OCI-LY1 (cell line): Measurements from ENCODE around the gene SLC12A7.

Experiments used
- H2AFZ ChIP-seq: fragments of 200-600 bp; sonication (generic), shearing (Covaris generic); 2 replicates; pipeline ENCODE4 v1.6.0; 2014; ENCODE audit warnings: antibody characterized with exemption, mild to moderate bottlenecking, low read length
- H3F3A ChIP-seq: fragments of 200-600 bp; sonication (generic), shearing (Covaris generic); 2 replicates; pipeline ENCODE4 v1.6.0; 2014; ENCODE audit warnings: mild to moderate bottlenecking, antibody characterized with exemption, low read length, moderate library complexity; ENCODE audit not compliant: insufficient read depth
- H3K27ac ChIP-seq: fragments of 200-600 bp; sonication (generic); 2 replicates; pipeline ENCODE4 v1.5.1; 2014; ENCODE audit warnings: low read length, mixed run types, mild to moderate bottlenecking, low read depth; ENCODE audit not compliant: poor library complexity, severe bottlenecking
- H3K27me3 ChIP-seq: fragments of 200-600 bp; sonication (generic); 2 replicates; pipeline ENCODE4 v1.6.0; 2014; ENCODE audit warnings: antibody characterized with exemption, mild to moderate bottlenecking, low read length, moderate library complexity; ENCODE audit not compliant: insufficient read depth
- H3K36me3 ChIP-seq: fragments of 200-600 bp; sonication (generic); 2 replicates; pipeline ENCODE4 v1.6.1; 2014; ENCODE audit warnings: mild to moderate bottlenecking, antibody characterized with exemption, low read length, moderate library complexity, mixed read lengths; ENCODE audit not compliant: insufficient read depth
- H3K4me1 ChIP-seq: fragments of 200-600 bp; sonication (generic); 2 replicates; pipeline ENCODE4 v1.5.1; 2014; ENCODE audit warnings: mild to moderate bottlenecking, low read length, moderate library complexity; ENCODE audit not compliant: insufficient read depth, severe bottlenecking
- H3K4me2 ChIP-seq: fragments of 200-600 bp; sonication (generic), shearing (Covaris generic); 2 replicates; pipeline ENCODE4 v1.6.1; 2014; ENCODE audit warnings: low read length
- H3K4me3 ChIP-seq: fragments of 200-600 bp; sonication (generic); 2 replicates; pipeline ENCODE4 v1.5.1; 2014; ENCODE audit warnings: low read length, low read depth, mild to moderate bottlenecking, mixed read lengths; ENCODE audit not compliant: poor library complexity, severe bottlenecking
- H3K79me2 ChIP-seq: fragments of 200-600 bp; shearing (Covaris generic); 2 replicates; pipeline ENCODE4 v1.6.1; 2016; ENCODE audit warnings: mixed run types, low read length, mixed read lengths; ENCODE audit not compliant: insufficient read depth
- H3K9ac ChIP-seq: fragments of 200-600 bp; sonication (generic), shearing (Covaris generic); 2 replicates; pipeline ENCODE4 v1.6.1; 2014; ENCODE audit warnings: mild to moderate bottlenecking, low read length, mixed read lengths
- H3K9me2 ChIP-seq: fragments of 200-600 bp; sonication (generic), shearing (Covaris generic); 2 replicates; pipeline ENCODE4 v1.6.1; 2014; ENCODE audit warnings: low read depth, mild to moderate bottlenecking, low read length, mixed read lengths
- H3K9me3 ChIP-seq: fragments of 200-600 bp; shearing (Covaris generic); 2 replicates; pipeline ENCODE4 v1.6.1; 2014; ENCODE audit warnings: low read length, mixed read lengths
- H4K20me1 ChIP-seq: fragments of 200-600 bp; sonication (generic), shearing (Covaris generic); 2 replicates; pipeline ENCODE4 v1.6.0; 2016; ENCODE audit warnings: mild to moderate bottlenecking, low read length; ENCODE audit not compliant: insufficient read depth
- EZH2 ChIP-seq: fragments of 200-600 bp; sonication (generic), shearing (Covaris generic); IDR thresholded peaks from 2 replicates; pipeline ENCODE4 v1.8.0; 2017; ENCODE audit warnings: borderline replicate concordance, mixed run types, mild to moderate bottlenecking, antibody characterized with exemption, low read length, moderate library complexity, mixed read lengths
- TF ChIP-seq, protein P1 (sequence below): fragments of 200-600 bp; sonication (generic), shearing (Covaris generic); IDR thresholded peaks from 2 replicates; pipeline ENCODE4 v1.5.1; 2017; ENCODE audit warnings: mild to moderate bottlenecking, antibody characterized with exemption, low read length, moderate library complexity, mixed read lengths

The SLC12A7 gene

DNA sequence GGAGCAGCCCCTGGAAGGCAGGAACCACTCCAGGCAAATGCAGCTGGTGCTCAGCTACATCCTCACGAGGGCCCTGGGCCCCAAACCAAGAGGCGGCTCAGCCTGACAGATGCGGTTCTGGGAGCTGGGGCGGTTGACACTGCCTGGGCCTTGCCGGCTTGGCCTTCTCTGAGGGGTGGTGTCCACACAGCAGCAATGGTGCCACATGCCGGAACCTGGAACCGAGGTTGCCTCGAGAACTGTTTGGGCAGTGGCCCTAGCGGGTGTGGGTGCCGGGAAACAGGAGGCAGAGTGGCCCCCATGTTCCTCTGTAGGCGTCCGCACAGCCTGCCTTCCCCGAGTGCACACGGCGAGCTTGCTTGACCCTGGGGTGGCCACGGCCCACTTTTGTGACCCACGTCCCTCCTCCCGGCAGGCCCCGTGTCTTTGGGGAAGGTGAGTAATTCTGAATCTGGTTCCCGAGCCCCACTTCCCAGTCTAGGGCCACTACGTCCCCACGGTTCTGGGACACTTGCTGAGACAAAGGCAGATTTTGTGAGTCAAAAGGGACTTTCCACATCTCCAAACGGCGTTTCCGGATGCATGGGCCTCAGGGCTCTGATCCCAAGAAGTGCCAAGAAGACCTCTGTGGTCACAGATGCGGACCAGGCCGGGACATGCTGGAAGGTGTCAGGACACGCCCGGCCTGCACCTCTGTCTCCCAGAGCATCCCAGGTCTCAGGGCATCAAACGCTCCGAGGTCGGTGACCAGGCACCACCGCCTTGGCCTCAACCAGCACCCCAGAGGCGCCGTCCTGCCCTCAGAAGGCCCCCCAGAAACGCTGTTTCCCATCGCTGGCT is 27.7 kb upstream of the SLC12A7 start:
- H3K9me3 ChIP-seq, result no peaks in the 10 kb centered on the region
- H3K27ac ChIP-seq, result no peak overlapping the region
- H3K36me3 ChIP-seq, result no peaks in the 10 kb centered on the region
- H3K4me2 ChIP-seq, result no peak overlapping the region
- no peaks in the 10 kb centered on the region for H3K9me2 ChIP-seq
- no peak overlapping the region for H3K9ac ChIP-seq
- no peaks in the 10 kb centered on the region for H3K4me1 ChIP-seq
- H3F3A ChIP-seq, result no peaks in the 10 kb centered on the region
- no peak for TF ChIP-seq EZH2
- TF ChIP-seq, protein P1, sequence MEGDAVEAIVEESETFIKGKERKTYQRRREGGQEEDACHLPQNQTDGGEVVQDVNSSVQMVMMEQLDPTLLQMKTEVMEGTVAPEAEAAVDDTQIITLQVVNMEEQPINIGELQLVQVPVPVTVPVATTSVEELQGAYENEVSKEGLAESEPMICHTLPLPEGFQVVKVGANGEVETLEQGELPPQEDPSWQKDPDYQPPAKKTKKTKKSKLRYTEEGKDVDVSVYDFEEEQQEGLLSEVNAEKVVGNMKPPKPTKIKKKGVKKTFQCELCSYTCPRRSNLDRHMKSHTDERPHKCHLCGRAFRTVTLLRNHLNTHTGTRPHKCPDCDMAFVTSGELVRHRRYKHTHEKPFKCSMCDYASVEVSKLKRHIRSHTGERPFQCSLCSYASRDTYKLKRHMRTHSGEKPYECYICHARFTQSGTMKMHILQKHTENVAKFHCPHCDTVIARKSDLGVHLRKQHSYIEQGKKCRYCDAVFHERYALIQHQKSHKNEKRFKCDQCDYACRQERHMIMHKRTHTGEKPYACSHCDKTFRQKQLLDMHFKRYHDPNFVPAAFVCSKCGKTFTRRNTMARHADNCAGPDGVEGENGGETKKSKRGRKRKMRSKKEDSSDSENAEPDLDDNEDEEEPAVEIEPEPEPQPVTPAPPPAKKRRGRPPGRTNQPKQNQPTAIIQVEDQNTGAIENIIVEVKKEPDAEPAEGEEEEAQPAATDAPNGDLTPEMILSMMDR, result no peak
- no peak overlapping the region for H3K4me3 ChIP-seq
- H3K27me3 ChIP-seq, result no peaks in the 10 kb centered on the region; the same call in 1 of the 2 replicates
- H2AFZ ChIP-seq, result no peak overlapping the region
- no peaks in the 10 kb centered on the region for H3K79me2 ChIP-seq
- no peaks in the 10 kb centered on the region for H4K20me1 ChIP-seq

DNA sequence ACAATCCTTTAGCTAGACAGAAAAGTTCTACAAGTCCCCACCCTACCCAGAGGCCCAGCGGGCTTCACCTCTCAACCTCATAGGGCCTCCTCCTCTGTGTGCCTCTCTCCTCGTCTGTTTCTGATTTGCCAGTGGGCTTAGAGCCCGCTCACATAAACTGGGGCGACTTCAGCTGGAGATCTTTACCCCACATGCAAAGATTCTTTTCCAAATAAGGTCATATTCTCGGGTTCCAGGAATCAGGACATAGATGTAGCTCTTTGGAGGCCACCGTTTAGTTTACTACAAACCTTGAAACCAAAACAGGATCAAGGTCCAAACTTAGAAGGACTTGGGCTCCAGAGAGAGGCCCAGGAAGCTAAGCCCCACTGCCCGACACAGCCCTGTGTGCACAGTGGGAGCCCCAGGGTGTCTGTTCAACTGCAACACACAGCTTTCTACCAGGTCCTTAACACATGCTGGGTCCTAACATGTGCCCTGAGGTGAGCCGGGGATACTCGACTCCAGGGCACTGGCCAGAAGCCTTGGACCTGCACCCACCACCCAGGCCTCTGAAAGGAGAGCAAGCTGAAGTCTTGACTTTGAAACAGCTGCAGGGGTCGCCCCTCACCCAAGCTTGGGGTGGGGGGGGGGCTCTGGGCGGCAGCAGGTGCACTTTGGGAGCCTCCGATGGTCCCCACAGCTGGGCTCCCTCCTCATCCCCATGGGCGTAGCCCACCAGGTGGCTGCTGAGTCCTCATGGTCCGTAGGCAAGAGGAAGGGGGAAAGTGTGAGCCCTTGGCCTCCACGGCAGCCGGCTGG is 26.8 kb upstream of the SLC12A7 start:
- Histone ChIP-seq H3F3A (no peaks in the 10 kb centered on the region), H3K9me2 (no peaks in the 10 kb centered on the region), H2AFZ (no peak overlapping the region), H3K79me2 (no peaks in the 10 kb centered on the region), H3K4me2 (no peak overlapping the region), H3K27ac (no peak overlapping the region), H3K27me3 (no peaks in the 10 kb centered on the region; the same call in 1 of the 2 replicates), H3K4me1 (no peaks in the 10 kb centered on the region), H3K36me3 (no peaks in the 10 kb centered on the region), H4K20me1 (no peaks in the 10 kb centered on the region), H3K4me3 (no peak overlapping the region), H3K9me3 (no peaks in the 10 kb centered on the region), H3K9ac (no peak overlapping the region)
- TF ChIP-seq EZH2, result no peak
- TF ChIP-seq, protein P1, result no peak

DNA sequence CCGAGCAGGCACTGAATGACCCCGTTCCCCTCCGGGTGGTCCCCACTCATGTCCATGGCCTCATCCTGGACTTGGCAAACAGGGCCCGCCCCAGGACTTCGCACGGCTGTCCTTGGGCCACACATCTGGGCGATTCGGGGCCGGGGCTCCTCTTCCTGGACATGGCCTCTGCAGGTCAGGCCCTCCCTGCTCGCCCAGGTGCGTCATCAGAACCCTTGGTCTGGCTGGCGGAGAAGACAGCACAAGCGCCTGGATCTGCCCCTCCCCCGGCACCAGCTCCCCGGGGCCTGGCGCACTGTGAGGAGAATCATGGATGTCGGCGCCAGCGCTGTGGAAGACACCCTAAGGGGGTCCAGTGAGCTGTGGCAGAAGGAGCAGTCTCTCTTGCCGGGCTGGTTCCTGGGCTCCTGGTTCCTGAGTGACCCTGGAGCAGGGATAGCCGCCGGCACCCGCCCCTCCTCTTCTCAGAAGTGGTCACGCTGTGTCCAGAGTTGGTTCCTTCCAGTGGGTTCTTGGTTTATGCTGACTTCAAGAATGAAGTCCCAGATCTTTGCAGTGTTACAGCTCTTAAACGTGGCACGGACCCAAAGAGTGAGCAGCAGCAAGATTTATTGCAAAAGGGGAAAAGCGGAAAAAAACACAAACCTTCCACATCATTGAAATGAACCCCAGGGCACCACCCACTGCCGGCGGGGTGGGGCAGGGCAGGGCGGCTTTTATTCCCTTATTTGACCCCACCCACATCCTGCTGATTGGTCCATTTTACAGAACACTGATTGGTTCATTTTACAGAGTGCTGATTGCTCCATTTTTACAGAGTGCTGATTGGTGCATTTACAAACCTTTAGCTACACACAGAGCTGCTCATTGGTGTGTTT is 25.9 kb upstream of the SLC12A7 start:
- no peaks in the 10 kb centered on the region for H3K4me1 ChIP-seq
- no peaks in the 10 kb centered on the region for H3K9me2 ChIP-seq
- TF ChIP-seq, protein P1, result no peak
- no peak for TF ChIP-seq EZH2
- no peaks in the 10 kb centered on the region for H3K9me3 ChIP-seq
- H3K9ac ChIP-seq, result no peak overlapping the region
- H4K20me1 ChIP-seq, result no peaks in the 10 kb centered on the region
- no peaks in the 10 kb centered on the region for H3K79me2 ChIP-seq
- H3F3A ChIP-seq, result no peaks in the 10 kb centered on the region
- H3K27me3 ChIP-seq, result no peaks in the 10 kb centered on the region; the same call in 1 of the 2 replicates
- H3K36me3 ChIP-seq, result no peaks in the 10 kb centered on the region
- H3K4me3 ChIP-seq, result no peak overlapping the region
- H3K4me2 ChIP-seq, result no peak overlapping the region
- no peak overlapping the region for H2AFZ ChIP-seq
- H3K27ac ChIP-seq, result no peak overlapping the region
